Islet precursor cell (in vitro differentiated cells): Measurements from ENCODE around the gene FAM169A.
A peak's percentile ranks its signal among the peaks of the same experiment; 100 is the strongest.
"Not testable (repeated sequence)": the region's sequence is repeated elsewhere in the genome, so short reads cannot be mapped to it uniquely, and the experiment has no call there.

Source experiments
- DNase-seq: peaks from one replicate; pipeline ENCODE4 v3.0.0-alpha.2; 2018

The FAM169A gene, protein sequence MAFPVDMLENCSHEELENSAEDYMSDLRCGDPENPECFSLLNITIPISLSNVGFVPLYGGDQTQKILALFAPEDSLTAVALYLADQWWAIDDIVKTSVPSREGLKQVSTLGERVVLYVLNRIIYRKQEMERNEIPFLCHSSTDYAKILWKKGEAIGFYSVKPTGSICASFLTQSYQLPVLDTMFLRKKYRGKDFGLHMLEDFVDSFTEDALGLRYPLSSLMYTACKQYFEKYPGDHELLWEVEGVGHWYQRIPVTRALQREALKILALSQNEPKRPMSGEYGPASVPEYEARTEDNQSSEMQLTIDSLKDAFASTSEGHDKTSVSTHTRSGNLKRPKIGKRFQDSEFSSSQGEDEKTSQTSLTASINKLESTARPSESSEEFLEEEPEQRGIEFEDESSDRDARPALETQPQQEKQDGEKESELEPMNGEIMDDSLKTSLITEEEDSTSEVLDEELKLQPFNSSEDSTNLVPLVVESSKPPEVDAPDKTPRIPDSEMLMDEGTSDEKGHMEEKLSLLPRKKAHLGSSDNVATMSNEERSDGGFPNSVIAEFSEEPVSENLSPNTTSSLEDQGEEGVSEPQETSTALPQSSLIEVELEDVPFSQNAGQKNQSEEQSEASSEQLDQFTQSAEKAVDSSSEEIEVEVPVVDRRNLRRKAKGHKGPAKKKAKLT

DNA sequence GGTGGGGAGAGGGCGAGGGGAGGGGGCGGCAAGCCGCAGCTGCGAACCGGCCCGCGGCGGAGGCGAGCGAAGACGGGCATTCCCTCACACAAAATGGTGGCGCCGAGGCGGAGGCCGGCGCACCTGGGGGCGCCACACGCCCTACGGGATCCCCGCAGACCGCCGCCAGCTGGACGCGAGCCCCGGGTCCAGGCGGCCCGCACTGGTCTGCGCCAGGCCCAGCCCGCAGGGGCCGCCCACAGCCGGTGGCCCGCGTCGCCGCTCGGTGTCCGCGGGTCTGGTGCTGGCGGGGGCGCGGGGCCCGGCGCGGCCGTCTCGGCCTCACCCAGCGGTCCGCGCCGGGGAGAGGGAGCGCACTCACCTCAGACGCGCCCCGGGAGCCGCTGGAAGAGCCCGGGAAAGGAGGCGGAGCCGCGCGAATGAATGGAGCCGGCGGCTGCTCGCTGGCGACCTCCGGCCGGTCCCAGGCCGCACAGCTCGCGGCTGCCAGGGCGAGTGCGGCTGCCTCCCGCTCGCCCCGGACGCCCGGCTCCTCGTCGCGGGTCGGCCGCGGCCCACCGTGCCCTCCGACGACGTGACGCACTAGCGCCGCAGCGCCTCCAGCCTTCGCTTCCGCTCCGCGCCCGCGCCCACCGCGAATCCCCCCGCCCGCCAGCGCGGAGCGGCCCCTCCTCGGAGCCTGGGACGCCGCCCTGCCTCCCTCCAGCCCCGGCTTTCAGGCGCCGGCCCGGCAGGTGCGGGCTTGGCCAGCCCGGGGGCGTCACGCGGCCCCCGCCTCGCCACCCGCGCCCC lies at the start of gene FAM169A:
Gene FAM169A, minus strand, starts transcription at position 584 of the 792 bp plus-strand sequence. CDS start 24,711 bp downstream, outside the sequence.
- peak; percentile 70 for DNase-seq

DNA sequence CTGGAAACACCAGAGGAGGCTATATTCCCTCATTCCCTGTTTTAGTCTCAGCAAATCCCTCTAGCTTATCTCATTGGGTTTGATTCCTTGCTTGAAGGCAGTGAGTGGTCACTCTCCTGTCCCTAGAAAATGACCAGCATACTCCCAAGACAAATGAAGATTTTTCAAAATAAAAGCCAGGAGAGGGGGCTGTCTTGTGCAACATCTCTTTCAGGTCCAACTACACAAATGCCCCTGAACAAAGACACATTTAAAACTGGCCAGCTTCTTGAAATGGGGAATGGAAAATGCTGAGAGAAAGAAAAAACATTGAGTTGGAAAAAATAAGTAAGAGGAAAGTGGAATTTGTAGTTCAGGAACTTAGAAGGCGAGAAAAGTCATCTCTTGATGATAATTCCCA lies 49.3 kb upstream of the FAM169A start:
- no peak for DNase-seq

DNA sequence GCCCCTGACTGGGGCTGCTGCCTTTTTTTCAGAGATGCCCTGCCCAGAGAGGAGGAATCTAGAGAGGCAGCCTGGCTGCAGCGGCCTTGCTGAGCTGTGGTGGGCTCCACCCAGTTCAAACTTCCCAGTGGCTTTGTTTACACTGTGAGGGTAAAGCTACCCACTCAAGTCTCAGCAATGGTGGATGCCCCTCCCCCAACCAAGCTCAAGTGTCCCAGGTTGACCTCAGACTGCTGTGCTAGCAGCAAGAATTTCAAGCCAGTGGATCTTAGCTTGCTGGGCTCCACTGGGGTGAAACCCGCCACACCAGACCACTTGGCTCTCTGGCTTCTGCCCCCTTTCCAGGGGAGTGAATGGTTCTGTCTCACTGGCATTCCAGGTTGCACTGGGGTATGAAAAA lies 45.2 kb upstream of the FAM169A start:
- DNase-seq = not testable (repeated sequence)

DNA sequence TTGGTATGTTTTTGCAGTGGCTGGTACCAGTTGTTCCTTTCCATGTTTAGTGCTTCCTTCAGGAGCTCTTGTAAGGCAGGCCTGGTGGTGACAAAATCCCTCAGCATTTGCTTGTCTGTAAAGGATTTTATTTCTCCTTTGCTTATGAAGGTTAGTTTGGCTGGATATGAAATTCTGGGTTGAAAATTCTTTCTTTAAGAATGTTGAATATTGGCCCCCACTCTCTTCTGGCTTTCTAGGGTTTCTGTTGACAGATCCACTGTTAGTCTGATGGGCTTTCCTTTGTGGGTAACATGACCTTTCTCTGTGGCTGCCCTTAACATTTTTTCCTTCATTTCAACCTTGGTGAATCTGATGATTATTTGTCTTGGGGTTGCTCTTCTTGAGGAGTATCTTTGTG lies 43.7 kb upstream of the FAM169A start:
- DNase-seq = not testable (repeated sequence)

DNA sequence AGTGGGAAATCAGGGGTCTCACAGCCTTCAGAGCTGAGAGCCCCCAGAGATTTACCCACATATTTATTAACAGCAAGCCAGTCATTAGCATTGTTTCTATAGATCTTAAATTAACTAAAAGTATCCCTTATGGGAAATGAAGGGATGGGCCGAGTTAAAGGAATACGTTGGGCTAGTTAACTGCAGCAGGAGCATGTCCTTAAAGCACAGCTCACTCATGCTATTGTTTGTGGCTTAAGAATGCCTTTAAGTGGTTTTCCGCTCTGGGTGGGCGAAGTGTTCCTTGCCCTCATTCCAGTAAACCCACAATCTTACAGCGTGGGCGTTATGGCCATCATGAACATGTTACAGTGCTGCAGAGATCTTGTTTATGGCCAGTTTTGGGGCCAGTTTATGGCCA lies 42.0 kb upstream of the FAM169A start:
- DNase-seq = not testable (repeated sequence)

DNA sequence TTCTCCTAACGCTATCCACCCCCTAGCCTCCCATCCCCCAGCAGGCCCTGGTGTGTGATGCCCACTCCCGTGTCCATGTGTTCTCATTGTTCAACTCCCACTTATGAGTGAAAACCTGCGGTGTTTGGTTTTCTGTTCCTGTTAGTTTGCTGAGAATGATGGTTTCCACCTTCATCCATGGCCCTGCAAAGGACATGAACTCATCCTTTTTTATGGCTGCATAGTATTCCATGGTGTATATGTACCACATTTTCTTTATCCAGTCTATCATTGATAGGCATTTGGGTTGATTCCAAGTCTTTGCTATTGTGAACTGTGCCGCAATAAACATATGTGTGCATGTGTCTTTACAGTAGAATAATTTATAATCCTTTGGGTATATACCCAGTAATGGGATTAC lies 38.5 kb upstream of the FAM169A start:
- DNase-seq = not testable (repeated sequence)

DNA sequence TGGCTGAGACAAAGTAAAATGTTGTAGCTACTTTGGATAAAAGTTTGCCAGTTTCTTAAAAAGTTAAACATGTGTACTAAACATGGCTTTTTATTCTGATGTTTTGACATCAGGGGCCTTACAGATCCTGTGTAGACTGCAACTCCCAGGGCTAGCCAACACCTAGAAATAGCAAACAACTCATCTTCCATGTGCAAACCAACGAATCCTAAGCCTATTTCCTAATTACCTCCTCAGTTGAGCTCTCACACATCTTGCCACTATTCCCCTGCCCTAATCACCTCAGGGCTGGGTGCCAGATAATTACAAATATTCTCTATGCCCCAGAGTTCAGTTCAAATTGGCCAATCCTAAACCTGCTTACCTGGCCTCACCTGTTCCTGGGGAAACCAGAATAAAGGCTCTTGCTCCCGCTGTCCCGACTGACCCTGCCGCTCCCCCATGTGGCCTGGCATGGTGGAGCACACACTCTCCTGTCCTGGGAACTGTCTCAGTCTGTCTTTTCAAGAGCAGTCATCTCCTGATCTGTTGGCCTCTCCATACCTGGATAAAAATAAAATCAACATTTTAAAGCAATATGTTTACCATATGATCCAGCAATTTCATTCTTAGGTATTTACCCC lies 37.1 kb upstream of the FAM169A start:
- DNase-seq = peak; percentile 91

DNA sequence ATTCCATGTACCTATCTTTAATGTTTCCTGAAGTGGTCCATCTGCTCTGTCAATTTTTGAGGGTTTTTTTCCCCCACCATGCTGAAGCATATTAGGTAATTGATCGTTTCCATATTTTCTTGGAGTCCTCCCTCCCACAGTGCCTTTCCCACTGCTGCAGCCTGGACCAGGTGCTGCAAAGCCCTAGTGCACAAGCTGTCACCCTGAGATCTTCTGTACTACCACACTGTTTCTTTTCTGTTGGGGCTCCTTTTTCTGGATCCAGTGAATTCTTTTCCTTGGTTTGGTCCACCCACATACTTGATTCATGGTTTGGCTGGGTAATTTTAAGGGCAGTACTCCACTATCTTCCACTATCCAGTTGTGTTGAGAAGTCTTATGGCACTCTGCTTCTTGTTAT lies 30.9 kb upstream of the FAM169A start:
- DNase-seq = no peak

DNA sequence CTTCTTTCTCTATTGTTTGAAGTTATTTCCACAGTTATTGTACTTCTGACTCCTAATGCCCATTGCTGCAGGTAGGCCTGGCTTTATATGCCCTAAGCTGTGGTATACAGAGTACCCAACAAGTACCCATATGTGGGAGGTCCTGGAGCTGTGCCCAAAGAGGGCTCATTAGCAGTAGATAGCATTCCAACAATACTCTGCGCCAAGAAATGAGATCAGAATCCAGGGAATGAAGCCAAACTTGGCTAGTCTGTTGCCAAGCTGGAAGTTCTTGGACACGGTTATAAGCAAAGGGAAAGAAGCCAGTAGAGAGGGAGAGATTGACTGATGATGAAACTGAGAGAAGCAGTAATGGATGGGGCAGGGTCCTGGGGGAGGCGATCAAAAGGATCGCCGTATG lies 29.7 kb upstream of the FAM169A start:
- no peak for DNase-seq

DNA sequence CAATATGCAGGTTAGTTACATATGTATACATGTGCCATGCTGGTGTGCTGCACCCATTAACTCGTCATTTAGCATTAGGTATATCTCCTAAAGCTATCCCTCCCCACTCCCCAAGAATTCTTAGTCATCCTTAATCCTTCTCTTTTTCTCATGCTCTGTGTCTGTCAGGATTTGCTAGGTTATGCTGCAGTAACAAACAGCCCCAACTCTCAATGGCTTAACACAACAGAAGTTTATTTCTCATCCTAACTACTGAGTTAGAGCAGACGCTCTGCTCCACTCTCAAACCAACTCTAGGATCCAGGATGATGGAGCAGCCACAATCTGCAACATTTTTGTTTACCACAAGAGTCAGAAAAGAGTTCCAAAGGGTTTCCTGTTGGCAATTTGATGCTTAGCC lies 28.2 kb upstream of the FAM169A start:
- no peak for DNase-seq

DNA sequence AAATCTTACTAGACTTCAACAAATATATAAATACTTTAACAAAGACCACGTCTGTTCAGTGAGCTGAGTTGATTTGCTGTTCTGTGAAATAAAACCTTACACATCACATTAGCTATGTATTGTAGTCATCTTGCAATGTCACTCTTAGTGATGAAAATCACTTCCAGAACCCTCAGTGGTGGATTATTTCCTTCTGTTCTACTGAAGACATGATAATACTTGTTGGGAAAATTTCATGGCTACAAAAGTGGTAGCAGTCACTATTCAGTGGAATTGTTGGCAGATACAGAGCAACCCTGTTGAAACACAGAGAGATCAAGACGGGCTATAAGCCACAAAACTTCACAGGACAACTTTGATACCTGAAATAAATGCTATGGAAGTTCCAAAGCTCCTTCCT lies 26.7 kb upstream of the FAM169A start:
- no peak for DNase-seq

DNA sequence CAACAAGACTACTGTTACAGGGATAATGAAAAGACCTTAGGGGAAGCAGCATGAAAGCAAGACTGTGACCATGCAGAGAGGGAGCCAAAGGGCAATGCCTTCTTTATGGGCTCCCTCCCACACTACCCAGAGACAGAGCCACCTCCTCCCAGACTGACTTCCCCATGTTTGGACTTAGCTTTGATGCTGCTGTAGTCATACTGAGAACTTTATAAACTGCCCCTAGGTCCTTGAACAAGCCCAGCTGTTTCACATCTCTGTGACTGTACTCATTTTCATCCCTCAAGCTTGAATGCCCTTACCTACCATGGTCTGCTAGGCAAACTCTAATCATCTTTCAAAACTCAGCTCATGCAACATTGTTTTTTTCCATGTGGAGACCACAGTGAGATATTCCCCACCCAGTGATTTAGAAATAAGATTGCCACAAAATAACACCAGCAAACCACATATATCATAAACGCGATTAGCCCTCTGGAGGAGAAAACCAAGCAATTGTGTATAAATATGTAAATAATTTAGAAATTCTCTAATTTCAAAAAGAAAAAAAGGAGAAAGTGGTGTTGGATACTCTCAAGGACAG lies 23.4 kb upstream of the FAM169A start:
- no peak for DNase-seq

DNA sequence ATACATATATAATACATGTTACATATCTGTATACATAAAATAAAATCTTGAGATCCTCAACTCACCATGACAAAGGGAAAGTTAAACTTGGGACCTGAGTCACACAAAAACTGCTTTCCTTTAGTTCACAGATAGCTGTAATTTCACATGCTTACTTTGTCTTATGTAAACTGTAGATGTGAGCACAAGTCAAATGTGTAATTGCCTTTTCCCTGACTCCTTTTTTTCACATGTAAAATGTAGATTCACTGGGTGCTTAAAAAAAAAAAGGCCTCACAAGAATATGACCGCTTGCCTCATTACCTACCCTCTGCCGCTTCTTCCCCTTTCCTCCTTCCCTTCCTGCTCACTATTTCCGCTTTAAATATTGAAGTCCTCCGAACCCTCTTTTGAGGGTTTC lies 21.9 kb upstream of the FAM169A start:
- no peak for DNase-seq

DNA sequence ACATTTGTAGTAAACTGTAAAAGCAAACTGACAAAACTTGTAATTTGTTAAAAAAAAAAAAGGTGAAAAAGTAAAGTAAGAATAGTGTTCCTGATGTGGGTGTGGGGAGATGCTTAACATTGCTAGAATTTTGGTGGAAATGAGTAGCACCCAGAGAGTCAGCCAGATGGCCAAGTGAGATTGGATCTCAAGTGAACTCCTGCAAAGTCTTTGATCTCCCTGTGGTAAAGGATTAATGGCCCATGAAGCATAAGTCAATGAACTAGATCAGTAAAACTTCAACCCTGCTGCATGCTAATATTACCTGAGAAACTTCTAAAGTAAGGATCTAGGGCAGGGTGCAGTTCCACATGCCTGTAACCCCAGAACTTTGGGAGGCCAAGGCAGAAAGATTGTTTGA lies 19.0 kb upstream of the FAM169A start:
- no peak for DNase-seq

DNA sequence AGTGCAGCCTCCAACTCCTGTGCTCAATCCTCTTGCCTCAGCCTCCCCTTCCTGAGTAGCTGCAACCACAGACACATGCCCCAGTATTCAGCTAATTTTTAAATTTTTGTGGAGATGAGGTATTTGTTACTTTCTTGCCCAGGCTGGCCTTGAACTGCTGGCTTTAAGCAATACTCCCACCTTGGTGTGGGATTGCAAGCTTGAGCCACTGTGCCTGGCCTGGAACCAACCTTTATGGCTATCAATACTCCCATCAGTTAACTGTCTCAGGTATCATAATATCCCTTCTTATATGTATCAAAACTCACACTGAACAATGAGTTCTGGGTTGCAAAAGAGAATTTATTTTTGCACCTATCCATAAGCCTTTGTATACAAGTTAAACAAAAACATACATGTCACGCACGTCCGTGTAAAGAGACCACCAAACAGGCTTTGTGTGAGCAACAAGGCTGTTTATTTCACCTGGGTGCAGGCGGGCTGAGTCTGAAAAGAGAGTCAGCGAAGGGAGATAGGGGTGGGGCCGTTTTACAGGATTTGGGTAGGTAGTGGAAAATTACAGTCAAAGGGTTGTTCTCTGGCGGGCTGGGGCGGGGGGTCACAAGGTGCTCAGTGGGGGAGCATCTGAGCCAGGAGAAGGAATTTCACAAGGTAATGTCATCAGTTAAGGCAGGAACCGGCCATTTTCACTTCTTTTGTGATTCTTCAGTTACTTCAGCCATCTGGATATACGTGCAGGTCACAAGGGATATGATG lies 16.4 kb upstream of the FAM169A start:
- not testable (repeated sequence) for DNase-seq

DNA sequence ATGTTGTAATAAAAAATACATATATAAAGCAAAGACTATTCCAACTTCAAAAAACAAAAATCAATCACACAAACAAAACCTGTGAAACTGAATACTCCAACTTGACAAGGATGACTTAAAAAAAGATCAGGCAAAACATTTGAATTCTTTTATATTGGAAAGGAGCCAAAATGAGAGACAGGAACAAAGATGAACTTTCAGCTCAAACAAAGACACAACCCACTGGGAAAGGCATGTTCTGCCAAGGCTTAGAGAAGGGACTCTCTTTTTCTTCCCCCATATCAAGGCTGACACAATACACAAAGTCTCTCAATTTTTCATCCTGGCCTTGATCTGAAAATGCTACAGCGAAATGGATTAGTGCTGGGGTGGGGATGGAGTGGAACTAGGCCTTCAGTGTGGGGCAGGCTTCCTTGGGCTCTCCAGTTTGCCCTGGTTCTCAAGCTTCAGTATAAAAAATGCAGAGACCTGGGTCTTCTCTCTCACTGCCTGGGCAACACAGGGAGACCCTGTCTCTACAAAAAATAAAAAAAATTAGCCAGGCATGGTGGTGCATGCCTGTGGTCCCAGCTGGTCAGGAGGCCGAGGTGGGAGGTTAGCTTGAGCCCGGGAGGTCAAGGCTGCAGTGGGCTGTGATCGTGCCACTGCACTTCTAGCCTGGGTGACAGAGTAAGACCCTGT lies 11.6 kb upstream of the FAM169A start:
- DNase-seq = no peak

DNA sequence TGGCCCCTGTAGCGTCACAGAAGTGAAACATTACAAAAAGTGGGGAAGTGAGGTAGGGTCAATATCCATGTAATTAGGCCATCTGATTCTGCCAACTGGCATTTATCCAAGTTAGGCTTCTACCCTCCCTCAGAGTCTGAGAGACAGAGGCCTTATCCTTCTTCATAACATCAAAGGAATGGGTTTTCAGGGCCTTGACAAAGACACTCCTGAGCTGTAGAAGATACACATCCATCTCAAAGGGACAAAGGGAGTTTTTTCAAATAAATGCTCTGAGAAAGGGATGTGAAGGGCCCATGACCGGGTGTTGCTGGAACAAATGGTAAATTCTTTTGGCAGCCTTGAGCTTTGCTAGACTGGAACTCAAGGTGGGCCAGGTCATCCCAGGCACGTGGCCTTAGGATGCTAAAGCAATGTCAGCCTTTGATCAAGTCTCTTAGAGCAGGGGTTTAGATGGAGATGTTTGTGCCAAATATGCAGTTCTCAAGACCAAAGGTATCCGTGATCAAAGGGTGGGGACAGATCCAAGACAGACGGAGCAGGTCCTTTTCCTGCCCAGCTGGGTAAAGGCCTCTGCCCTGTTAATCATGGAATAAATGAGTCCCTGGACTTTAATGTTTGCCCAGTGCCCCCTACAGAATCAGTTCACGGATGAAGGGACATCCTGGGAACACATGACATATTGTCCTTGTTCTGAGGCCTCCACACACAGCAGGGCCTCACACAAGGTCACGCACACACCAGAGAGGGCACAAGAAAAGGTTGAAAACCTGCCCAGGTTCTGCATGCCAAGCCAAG lies 10.0 kb upstream of the FAM169A start:
- no peak for DNase-seq

DNA sequence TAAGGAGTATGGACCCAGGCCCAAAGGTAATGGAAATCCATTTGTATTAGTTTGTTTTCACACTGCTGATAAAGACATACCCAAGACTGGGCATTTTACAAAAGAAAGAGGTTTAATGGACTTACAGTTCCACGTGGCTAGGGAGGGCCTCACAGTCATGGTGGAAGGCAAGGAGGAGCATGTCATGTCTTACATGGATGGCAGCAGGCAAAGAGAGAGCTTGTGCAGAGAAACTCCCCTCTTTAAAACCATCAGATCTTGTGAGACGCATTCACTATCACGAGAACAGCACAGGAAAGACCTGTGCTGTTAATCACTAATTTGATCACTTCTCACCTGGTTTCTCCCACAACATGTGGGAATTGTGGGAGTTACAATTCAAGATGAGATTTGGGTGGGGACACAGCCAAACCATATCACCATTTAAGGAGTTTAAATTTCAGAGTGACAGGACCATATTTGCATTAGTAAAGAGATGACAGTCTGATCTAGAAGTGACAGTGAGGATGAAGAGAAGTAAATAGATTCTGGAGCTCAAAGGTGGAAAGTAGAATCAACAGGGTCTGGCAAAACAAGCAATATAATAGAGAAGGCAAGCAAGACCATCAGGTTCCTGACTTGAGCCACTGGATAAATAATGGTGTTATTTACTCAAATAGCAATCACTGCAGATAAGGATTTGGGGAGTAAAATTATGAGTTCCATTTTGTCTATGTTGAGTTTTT lies 7.5 kb upstream of the FAM169A start:
- no peak for DNase-seq

DNA sequence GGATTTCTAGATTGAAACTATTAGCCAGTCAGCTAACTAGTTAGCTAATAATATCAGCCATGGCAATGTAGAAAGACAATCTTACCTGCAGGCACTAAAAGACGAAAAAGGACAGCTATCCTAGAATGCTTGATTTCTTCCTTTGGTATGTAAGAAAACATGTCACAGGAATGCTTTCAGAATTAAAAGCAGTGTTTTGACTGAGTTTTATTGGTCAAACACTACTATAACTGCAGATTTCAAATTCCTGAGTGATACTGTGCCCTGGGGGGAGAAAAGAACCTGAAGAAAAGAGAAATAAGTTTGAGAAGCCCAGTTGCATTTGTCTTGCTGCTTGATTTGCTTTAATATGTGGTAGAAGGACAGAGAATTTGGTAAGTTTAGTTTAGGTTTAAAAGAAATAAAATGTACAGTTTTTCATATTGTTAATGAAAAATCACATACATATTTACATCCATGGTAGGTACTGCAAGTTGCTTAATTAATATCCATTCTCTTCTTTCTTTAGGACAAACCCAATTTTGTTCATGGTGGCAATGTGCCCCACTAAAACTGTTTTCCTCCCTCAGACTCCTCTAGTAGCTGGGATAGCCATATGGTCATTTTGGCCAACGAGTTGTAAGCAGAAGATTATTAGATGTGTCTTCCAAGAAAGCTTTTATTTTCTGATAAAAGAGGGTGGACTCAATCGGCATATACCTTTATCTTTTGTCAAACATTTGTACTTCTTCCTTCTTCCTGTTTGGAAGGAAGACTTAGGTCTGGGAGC lies 4.3 kb upstream of the FAM169A start:
- DNase-seq = no peak
